HepG2 (cell line): Measurements from ENCODE around the gene BID.

ENCODE experiments used
- KAT8 ChIP-seq: IDR thresholded peaks from 2 replicates; pipeline ENCODE4 v1.6.1; 2016; ENCODE audit warnings: missing genetic modification reagents, missing compliant biosample characterization
- PHF8 ChIP-seq: sonication (generic); formaldehyde crosslinking; IDR thresholded peaks from 2 replicates; pipeline ENCODE4 v1.5.0; 2020; ENCODE audit warnings: missing genetic modification reagents
- STAT5B ChIP-seq: sonication (generic); formaldehyde crosslinking; IDR thresholded peaks from 2 replicates; pipeline ENCODE4 v1.4.0; 2020; ENCODE audit warnings: missing genetic modification reagents
- ZNF24 ChIP-seq: fragments of 450-650 bp; IDR thresholded peaks from 2 replicates; pipeline ENCODE4 v1.6.1; 2017; ENCODE audit warnings: antibody characterized with exemption, mild to moderate bottlenecking
- ZNF274 ChIP-seq: sonication (generic); formaldehyde crosslinking; IDR thresholded peaks from 2 replicates; pipeline ENCODE4 v1.5.1; 2020; ENCODE audit warnings: mild to moderate bottlenecking, missing genetic modification reagents
- ZNF350 ChIP-seq: sonication (generic); formaldehyde crosslinking; IDR thresholded peaks from 2 replicates; pipeline ENCODE4 v1.4.0; 2020; ENCODE audit warnings: mild to moderate bottlenecking, low read depth, missing genetic modification reagents, borderline replicate concordance
- ZNF552 ChIP-seq: sonication (generic); formaldehyde crosslinking; IDR thresholded peaks from 2 replicates; pipeline ENCODE4 v1.9.0; 2022; ENCODE audit warnings: missing genetic modification reagents, mild to moderate bottlenecking, borderline replicate concordance
- TF ChIP-seq, protein P1 (sequence below): sonication (generic); formaldehyde crosslinking; IDR thresholded peaks from 2 replicates; pipeline ENCODE4 v1.5.0; 2020; ENCODE audit warnings: mild to moderate bottlenecking, missing genetic modification reagents, moderate library complexity
- TF ChIP-seq, protein P2 (sequence below): sonication (generic); formaldehyde crosslinking; IDR thresholded peaks from 2 replicates; pipeline ENCODE4 v1.4.0; 2020; ENCODE audit warnings: missing genetic modification reagents, mild to moderate bottlenecking, borderline replicate concordance
- TF ChIP-seq, protein P3 (sequence below), 2 experiments: sonication (generic) in 1 of 2; formaldehyde crosslinking in 1 of 2; IDR thresholded peaks; 2 replicates each; pipeline versions ENCODE4 v1.5.1 to v1.6.1; 2011 to 2020; ENCODE audit warnings: borderline replicate concordance in 1 of 2, low read depth in 1 of 2, low read length in 1 of 2, mild to moderate bottlenecking in 1 of 2, missing genetic modification reagents in 1 of 2, moderate library complexity in 1 of 2

DNA sequence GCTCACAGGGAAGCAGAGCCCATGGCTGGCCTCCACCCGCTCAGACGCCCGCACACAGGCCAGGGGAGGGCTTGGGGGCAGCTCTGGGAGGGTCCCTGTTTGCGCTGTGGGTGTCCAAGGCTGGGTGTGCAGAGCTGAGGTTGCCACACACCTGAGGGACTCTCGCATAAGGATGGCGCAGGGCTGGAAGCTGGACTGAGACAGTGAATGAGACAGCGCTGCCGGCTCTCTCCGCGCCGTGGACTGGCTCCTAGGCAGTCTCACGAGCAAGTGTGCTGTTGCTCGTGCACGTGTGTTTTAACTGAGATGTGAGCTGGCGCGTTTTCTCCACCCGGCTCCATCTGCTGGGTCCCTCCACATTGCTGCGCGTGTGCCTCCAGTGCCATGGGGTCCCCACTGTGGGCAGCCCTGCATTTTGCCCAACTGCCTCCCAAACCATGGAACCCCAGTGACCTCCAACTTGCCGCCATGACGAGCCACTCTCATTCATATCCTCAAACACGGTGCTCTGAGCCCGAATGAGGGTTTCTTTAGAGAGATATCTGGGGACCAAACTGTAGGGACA, 4.2 kb upstream of the BID start:
- TF ChIP-seq ZNF350 (CRISPR knock-in tag) (no peak), PHF8 (CRISPR knock-in tag) (no peak), ZNF24 (no peak), KAT8 (no peak), STAT5B (CRISPR knock-in tag) (no peak), ZNF552 (CRISPR knock-in tag) (no peak), ZNF274 (CRISPR knock-in tag) (no peak)
- TF ChIP-seq, protein P1, sequence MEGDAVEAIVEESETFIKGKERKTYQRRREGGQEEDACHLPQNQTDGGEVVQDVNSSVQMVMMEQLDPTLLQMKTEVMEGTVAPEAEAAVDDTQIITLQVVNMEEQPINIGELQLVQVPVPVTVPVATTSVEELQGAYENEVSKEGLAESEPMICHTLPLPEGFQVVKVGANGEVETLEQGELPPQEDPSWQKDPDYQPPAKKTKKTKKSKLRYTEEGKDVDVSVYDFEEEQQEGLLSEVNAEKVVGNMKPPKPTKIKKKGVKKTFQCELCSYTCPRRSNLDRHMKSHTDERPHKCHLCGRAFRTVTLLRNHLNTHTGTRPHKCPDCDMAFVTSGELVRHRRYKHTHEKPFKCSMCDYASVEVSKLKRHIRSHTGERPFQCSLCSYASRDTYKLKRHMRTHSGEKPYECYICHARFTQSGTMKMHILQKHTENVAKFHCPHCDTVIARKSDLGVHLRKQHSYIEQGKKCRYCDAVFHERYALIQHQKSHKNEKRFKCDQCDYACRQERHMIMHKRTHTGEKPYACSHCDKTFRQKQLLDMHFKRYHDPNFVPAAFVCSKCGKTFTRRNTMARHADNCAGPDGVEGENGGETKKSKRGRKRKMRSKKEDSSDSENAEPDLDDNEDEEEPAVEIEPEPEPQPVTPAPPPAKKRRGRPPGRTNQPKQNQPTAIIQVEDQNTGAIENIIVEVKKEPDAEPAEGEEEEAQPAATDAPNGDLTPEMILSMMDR (CRISPR knock-in tag): no peak
- TF ChIP-seq, protein P2, sequence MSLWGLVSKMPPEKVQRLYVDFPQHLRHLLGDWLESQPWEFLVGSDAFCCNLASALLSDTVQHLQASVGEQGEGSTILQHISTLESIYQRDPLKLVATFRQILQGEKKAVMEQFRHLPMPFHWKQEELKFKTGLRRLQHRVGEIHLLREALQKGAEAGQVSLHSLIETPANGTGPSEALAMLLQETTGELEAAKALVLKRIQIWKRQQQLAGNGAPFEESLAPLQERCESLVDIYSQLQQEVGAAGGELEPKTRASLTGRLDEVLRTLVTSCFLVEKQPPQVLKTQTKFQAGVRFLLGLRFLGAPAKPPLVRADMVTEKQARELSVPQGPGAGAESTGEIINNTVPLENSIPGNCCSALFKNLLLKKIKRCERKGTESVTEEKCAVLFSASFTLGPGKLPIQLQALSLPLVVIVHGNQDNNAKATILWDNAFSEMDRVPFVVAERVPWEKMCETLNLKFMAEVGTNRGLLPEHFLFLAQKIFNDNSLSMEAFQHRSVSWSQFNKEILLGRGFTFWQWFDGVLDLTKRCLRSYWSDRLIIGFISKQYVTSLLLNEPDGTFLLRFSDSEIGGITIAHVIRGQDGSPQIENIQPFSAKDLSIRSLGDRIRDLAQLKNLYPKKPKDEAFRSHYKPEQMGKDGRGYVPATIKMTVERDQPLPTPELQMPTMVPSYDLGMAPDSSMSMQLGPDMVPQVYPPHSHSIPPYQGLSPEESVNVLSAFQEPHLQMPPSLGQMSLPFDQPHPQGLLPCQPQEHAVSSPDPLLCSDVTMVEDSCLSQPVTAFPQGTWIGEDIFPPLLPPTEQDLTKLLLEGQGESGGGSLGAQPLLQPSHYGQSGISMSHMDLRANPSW (CRISPR knock-in tag): no peak
- TF ChIP-seq, protein P3, sequence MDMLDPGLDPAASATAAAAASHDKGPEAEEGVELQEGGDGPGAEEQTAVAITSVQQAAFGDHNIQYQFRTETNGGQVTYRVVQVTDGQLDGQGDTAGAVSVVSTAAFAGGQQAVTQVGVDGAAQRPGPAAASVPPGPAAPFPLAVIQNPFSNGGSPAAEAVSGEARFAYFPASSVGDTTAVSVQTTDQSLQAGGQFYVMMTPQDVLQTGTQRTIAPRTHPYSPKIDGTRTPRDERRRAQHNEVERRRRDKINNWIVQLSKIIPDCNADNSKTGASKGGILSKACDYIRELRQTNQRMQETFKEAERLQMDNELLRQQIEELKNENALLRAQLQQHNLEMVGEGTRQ (IDR thresholded peaks at IDR 0.05; ENCODE audit: low read depth, low read length): no peak
- TF ChIP-seq, protein P3 (CRISPR knock-in tag; IDR thresholded peaks at IDR 0.05; ENCODE audit: borderline replicate concordance): no peak
